SHP77 (cell line): ENCODE results near the gene TRIM25.

ENCODE experiments used
- DNase-seq, 2 experiments: peaks; one replicate each; lab custom pipeline; 2025; lab: John Stamatoyannopoulos, UW

The TRIM25 gene

DNA sequence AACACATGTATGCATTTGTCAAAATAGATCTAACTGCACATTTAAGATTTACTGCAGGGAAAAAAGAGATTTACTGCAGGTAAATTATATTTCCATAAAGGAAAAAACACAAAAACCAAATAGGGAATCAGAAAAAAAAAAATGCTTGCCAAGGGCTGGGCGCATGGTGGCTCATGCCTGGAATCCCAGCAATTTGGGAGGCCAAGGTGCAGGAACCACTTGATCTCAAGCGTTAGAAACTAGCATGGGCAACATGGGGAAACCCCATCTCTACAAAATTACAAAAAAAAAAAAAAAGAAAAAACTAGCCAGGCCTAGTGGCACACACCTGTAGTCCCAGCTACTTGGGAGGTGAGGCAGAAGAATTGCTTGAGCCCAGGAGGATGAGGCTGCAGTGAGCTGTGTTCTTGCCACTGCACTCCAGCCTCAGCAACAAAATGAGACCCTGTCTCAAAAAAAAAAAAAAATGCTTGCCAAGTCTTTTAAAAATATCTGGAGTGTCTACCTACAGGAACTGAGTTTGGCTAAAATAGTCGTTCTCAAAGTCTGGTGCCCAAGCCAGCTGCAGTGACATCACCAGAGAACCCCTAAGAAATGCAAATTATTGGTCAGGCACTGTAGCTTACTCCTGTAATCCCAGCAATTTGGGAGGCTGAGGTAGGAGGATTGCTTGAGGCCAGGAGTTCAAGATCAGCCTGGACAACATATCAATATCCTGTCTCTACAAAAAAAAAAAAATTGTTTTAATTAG is 17.5 kb downstream of the TRIM25 start:
- DNase-seq = no peak

DNA sequence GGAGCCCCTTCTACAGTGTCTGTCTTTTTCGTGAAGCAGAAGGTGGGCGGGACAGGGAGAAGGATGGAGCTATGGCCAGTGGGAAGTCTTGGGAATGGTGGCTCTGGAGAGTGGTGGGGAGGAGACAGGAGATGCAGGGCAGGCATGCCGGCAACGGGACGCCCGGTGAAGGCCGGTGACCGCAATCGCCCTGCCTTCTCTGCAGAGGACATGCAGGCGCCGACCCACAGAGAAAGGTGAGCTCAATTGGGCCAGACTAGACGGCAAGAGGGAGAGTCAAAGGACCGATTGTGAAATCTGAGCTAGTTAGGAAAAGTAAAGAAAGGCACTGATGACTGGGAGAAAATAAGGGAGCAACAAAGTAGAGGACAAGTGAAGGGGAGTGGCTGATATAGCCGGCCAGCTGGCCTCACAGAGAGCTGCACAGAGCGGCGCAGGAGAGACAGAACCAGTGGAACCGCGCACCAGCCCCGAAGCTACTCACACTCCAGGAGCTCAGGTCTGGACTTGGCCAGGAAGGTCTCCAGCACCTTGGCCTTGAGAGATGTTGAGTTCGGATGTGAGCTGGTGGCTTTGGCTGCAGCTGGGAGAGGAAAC is 18.9 kb downstream of the TRIM25 start:
- DNase-seq = no peak

DNA sequence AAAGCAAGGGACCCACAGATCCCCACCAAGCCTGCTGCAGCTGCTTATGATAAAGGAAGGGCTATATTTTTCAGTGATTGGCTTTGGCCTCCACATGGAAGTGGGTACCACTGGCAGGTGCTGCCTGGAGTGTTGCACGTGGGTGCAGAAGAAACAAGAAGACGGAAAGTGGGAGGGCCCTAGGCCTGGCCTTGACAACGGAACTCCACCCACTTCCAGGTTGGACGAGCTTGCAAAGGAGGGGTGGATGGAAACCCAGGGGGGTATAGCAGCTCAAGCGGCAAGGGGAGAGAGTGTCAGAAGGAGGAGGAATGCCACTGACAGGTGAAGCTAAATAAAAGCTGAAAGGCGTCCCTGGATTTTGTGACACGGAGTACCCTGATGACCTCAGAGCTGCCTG is 20.3 kb downstream of the TRIM25 start:
- DNase-seq = no peak

DNA sequence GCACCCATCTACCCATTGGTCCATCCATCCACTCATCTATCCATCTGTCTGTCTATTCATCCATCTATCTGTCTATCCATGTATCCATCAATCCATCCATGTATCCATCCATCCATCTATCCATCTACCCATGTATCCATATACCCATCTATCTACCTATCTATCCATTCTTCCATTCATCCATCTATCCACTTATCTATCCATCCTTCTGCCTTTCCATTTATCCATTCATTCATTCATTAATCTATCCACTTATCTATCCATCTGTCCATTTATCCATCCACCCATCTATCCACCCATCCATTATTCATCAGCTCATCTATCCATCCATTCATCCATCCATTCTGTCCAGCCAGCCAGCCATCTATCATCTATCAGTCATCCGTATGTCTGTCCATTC is 21.5 kb downstream of the TRIM25 start:
- DNase-seq = no peak

DNA sequence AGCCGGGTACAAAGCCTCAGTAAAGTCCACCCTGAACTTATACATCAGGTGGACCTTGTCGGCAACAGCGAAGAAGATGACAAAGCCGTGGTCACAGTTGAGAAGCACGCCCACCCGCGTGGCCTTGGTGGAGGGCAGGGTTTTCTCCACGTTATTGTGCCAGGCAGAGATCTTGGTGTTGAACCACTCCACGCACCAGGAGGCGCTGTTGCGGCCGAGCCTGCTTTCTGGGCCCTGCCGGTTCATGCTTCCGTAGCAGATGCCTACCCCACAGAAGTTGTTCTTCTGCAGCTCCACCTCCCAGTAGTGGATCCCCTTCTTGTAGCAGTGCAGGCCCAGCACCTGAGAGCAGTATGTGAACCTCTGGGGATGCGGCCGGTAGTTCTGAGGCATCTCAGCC is 22.1 kb downstream of the TRIM25 start:
- DNase-seq = no peak

DNA sequence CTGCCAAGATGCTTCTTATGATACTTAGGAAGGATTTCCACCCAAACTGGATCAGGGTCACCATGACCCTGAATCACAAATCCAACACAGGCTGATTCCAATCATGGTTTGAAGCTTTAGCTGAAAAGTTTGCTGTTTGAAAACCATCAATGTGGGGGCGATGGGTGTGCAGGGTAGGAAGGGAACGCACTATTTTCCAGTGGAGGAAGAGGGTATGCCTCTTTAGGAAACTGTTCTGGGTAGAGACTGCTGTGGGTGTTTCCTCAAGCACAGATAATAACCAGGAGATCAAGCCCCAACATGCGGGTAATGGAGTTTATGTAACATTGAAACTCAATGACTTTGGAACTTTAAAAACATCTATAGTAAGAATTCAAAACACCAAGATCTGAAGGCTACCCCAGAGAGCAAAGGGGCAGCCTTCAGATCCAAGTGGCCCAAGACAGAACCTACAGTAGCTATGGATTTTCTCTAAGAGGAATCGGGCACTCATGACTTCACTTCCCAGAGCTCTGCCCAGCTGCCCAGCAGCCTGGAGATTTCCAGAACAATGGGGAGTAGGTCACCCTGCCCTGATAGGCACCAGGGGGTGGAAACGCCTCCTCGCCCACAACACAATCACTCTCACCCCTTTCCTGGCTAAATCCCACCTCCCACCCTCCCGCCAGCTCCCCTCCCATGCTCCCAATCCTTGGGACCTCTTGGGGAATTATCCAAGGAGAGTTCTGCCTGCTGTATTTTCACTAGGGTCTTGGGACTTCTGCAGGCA is 22.8 kb downstream of the TRIM25 start:
- DNase-seq = no peak

DNA sequence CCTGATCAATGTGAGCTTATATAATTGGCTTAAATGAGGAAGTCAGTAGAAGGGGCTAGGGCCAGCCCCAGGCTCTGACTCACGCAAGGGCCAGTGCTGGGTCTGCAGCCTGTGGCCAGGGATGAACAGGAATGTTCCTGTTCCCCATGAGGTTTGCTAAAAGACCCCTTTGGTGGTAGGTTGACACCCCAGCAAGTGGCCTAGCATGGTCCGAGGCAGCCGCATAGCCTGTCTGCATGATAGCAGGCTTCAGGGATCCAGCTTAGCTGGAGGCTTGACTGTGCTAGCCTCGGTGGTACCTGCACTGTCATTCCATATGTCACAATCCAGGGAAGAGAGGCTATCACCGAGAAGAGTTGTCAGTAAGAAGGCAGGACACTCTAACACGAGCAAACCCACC is 23.5 kb downstream of the TRIM25 start:
- DNase-seq = no peak

DNA sequence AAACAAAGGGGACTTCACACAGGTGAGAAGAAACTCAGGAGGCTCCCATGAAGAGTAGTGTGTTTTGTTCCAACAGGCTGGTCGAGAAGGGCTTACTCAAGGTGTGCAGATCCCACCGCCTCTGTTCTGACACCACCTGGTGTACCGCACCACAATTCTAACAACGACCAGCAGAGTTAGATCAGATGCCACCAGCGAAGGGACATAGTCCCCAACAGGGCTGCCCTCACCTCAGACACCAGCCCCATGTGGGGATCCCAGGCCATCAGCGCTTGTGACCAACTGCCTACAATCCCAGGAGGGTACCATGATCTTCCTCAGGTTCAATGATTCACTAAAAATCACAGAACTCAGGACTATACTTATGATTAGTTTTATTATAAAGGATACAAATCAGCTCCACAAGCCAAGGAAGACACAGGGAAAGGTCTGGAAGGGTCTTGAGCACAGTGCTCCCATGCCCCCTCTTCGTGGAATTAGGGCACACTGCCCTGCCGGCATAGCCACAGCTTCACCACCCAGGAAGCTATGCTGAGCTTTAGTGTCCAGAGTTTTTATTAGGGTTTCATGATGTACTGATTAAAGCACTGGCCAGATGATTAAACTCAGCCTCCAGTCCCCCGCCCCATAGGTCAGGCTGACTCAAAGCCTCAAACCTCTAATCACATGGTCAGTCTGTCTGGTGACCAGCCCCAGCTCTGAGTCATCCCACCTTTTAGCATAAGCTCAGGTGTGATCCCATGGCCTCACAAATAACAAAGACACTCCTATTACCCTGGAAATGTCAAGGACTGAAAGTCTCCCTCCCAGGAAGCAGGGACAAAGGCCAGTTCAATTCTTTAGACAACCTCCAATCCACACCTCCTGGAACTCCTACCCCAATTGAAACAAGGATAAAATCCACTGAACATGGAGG is 26.0 kb downstream of the TRIM25 start:
- no peak for DNase-seq

DNA sequence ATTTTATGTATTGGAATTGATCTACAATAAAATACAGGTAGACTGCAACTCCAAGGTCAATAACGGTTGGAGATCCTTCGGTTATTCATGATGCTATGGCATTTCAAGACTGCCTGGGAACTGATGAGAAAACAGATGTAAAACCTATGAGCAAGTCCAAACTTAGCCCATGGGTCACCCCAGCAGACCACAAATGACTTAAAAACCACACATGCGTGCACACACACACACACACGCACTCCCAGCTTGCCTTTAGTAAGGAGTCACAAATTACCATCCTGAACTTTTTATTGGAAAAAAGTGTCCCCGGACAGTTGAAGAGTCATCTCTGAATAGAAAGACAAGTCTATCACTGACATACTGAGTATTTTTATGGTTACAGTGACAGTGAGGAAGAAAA is 26.7 kb downstream of the TRIM25 start:
- no peak for DNase-seq

DNA sequence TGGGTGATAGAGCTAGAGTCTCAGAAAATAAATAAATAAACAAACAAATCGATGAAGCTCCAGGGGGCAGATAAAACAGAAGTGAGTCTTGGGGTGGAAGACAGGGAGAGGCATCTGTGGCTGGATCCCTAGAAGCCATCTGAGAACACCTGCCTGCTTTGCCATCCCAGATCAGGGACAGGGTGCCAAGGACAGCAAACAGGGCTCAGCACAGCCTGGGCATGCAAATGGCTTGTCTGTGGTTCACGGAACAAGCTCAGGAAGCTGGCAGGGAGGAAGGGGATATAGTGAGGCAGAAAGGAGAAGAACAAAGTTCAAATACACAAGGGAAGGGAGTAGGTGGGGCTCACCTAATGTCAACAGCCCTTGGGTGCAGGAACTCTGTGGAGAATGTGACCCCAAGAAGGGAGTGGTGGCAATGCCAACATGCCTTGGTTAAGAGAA is 27.5 kb downstream of the TRIM25 start:
- no peak for DNase-seq

DNA sequence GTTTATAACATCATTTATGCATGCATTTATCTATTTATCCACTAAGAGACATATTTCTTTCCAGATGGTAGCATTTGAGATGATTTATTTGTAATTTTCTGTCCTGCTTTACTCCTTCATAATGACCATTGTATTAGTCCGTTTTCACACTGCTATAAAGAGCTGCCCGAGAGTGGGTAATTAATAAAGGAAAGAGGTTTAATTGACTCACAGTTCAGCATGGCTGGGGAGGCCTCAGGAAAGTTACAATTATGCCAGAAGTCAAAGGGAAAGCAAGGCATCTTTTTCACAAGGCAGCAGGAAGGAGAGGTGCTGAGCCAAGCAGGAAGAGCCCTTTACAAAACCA is 28.6 kb downstream of the TRIM25 start:
- no peak for DNase-seq

DNA sequence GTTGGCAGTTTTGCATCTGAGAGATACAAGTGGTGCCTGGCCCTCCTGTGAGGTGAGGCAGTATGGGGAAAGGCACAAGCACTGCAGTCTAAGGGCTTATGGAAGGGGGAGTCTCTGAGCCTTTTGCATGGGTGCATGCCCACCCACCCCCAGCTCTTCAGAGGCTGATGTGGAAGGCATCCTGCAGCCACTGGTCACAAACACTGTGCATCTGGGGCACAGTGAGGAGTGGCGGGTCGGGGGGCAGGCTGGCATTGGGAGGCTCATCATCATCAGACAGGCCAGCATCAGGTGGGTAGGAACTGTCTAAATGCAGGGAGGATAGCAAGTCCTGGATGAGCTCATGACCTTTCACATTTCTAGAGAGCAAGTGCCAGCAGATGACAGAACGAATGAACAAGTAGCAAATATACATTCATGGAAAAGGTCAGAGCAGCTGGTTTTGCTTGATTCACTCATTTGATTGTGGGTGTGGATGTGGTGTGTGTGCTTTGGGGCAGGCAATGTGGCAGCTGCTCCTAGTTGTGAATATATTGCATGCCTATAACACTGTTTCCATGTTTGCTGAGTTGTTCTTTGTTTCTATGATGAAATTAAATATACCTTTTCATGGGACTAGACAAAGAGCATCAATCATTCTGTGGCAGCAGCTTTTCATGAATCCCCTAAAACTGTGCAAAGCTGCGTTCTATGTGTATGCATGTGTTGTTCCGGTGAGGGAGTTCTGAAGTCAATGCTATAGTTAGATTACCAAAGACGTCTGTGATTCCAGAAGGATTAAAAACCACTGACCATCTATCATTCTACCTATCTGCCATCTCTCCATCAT is 29.2 kb downstream of the TRIM25 start:
- DNase-seq = peak in 1 of 2 experiments; percentile 3

DNA sequence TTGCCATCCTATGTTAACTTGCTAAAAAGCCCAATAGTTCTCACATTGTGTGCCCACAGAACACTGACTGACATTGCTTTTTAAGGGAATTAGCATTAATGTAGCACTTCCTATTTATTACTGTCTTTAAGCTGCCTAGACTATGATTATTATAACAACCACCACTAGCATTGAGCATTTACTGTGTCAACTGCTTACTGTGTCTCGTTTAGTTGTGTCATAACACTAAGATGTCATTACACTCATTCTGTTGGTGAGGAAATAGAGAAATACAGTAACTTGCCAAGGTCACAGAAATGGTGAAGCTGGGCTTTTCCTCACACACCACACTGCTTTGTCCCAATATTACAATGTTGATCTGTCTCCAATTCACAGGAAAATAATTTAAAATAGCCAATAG is 30.2 kb downstream of the TRIM25 start:
- no peak for DNase-seq

DNA sequence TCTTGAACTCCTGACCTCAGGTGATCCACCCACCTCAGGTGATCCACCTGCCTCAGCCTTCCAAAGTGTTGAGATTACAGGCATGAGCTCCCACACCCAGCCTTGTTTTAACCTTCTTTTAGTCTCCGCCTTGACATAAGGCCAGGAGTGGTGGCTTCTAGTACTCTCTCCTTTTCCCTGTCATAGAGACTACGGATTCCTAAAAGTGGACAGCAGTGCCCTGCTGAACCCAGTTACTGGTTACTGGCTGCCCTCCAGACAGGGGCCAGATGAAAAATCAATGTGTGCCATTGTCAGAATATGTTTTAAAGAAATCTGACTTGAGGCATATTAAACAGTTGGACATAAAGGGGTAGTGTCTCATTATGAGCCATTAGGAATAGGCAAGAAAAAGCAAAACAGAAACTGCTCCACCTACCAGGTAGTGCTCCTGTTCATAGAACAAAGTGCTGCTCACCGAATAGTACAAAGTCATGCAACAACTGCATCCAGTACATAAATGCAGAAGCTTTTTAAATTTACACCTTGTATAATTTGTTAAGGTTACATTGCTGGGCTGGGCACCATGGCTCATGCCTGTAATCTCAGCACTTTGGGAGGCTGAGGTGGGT is 32.1 kb downstream of the TRIM25 start:
- no peak for DNase-seq

DNA sequence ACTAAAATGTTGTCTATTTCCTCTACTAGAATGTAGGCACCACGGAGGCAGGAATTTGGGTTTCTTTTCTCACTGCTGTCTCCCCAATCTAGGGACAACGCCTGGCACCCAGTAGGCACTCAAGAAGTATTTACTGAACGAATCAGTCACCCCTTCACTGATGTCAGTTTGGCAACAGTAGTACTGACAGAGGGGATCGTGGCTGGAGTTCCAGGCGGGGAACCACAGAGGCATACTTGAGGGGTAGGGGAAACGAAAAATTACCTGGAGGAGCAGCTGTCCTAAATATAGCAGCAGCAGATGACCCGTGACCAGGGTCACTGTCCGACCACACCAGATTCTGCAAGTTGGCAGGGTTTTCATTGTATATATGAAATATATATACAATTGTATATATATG is 33.3 kb downstream of the TRIM25 start:
- no peak for DNase-seq

DNA sequence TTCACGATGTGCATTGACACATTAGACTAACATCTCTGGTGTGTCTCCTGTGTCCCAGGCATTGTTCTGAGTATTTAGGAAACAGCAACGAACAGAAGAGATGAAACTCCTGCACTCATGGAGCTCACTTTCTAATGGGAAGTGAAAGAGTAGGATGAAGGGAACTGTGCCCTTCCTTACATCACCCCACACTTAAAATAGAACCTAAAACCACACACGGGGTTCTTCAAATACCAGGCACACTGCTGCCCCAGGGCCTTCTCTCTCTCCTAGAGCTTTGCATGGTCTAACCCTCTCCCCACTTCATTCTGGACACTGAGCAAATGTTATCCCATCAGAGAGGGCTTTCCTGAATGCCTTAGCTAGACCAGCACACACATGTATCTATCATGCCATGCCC is 33.7 kb downstream of the TRIM25 start:
- DNase-seq = no peak

DNA sequence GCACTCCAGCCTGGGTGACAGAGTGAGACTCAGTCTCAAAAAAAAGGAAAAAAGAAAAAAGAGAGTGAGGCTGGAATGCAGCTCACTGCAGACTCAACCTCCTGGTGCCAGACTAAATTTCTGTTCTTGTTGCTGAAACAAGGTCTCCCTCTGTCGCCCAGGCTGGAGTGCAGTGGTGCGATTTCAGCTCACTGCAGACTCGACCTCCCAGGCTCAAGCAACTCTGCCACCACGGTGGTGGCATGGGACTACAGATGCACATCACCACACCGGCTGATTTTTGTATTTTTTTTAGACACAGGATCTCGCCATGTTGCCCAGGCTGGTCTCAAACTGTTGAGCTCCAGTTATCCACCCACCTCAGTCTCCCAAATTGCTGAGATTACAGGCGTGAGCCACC is 34.6 kb downstream of the TRIM25 start:
- DNase-seq = no peak

DNA sequence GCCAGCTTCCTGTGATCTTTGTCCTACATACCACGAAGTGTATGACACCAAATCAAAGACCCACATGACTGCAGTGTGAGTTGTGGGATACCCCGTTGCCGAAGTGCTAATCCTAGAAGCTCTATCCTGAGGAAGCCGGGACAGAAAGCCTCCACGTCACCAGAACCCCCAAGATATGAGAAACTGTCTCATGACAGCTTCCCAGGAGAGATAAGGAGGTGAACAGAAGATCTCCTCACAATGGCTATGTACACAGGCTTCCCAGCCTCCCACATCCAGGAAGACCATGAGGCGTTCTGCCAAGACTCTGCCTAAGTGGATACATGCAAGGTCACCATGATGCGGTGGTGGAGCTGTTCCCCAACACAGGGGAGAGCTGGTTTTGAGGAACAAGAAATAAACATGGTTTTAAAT is 37.1 kb downstream of the TRIM25 start:
- DNase-seq = no peak

DNA sequence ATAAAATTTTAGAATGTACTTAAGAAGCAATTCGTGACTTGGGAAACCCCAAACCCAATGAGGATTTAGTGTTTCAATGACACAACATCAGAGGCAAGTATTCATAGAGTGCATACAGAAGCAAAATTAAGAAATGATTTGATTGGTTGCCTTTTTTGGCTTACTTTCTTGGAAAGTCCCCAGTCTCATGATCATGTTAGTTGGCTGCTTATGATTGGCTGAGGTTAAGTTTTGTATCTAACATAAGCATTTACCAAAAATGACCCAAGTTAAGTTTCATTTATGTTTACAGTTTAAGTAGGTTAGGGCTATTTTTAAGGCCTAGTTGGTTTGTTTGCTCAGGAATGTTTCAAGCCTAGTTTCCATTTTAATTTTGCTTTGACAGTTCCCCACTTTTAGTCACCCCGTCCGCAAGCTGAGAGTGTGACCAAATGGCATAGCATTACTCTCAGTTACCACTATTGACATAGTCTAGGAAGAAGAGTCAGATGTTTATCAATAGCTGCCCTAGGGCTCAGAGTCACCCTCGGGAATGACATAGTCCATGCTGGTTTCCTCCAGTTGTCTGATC is 43.7 kb downstream of the TRIM25 start:
- DNase-seq = no peak

DNA sequence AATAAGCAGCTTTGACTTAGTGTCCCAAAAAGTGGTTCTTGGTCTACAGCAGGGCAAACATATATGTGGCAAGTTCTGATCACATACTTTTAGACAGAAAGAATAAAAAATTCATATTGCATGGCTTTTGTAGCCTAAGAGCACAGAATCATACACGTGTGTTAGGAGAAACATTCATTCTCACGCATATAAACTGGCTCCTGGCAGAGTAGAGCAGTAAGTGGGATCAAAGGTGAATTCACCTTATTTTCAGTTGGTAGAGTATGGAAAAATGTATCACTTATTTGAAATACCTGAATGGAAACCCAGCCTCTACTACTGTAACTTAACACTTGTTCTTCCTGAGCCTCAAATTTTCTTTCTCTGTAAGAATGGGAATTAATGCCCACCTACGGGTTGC is 45.1 kb downstream of the TRIM25 start:
- DNase-seq = no peak
